ENCODE results near the gene TRMT2A.
"Not testable (repeated sequence)": the region's sequence is repeated elsewhere in the genome, so short reads cannot be mapped to it uniquely, and the experiment has no call there.

Gene TRMT2A

GRCh38 chr22:20084547-20085413, 32.2 kb downstream of the TRMT2A start:
- no peak for DNase-seq (ENCODE audit: low spot score)

GRCh38 chr22:20083891-20084546, 33.0 kb downstream of the TRMT2A start:
- no peak for DNase-seq (ENCODE audit: low spot score)

GRCh38 chr22:20083157-20083890, 33.7 kb downstream of the TRMT2A start:
- no peak for DNase-seq (ENCODE audit: low spot score)

- DNase-seq (ENCODE audit: low spot score) = peak; percentile 83
Observed at GRCh38 chr22:20080776-20081654, 36.0 kb downstream of the TRMT2A start.

GRCh38 chr22:20080445-20080775, 36.6 kb downstream of the TRMT2A start:
- DNase-seq (ENCODE audit: low spot score) = peak; percentile 40

GRCh38 chr22:20079745-20080444, 37.1 kb downstream of the TRMT2A start, which contains the start of gene DGCR8:
Gene DGCR8, plus strand, starts transcription at chr22:20080241. Its CDS starts 5,723 bp downstream, at chr22:20085964.
- peak; percentile 92 for DNase-seq (ENCODE audit: low spot score)

GRCh38 chr22:20076627-20077172, 40.3 kb downstream of the TRMT2A start:
- no peak for DNase-seq (ENCODE audit: low spot score)

GRCh38 chr22:20071524-20071972, 45.5 kb downstream of the TRMT2A start:
- no peak for DNase-seq (ENCODE audit: low spot score)

- no peak for DNase-seq (ENCODE audit: low spot score)
Observed at GRCh38 chr22:20069331-20070042, 47.5 kb downstream of the TRMT2A start.

- DNase-seq (ENCODE audit: low spot score) = no peak
Observed at GRCh38 chr22:20068640-20069039, 48.4 kb downstream of the TRMT2A start.

GRCh38 chr22:20067384-20067682, 49.7 kb downstream of the TRMT2A start:
- not testable (repeated sequence) for DNase-seq (ENCODE audit: low spot score)

- no peak for DNase-seq (ENCODE audit: low spot score)
Observed at GRCh38 chr22:20066617-20067383, 50.2 kb downstream of the TRMT2A start.

GRCh38 chr22:20065896-20066616, 51.0 kb downstream of the TRMT2A start:
- DNase-seq (ENCODE audit: low spot score) = no peak

GRCh38 chr22:20064545-20065262, 52.3 kb downstream of the TRMT2A start:
- DNase-seq (ENCODE audit: low spot score) = no peak

- DNase-seq (ENCODE audit: low spot score) = no peak
Observed at GRCh38 chr22:20064140-20064480, 52.9 kb downstream of the TRMT2A start.

- DNase-seq (ENCODE audit: low spot score) = no peak
Observed at GRCh38 chr22:20063271-20064139, 53.5 kb downstream of the TRMT2A start.

GRCh38 chr22:20062766-20063083, 54.3 kb downstream of the TRMT2A start:
- no peak for DNase-seq (ENCODE audit: low spot score)
